ENCODE results near the gene DDX39B.
A peak's percentile ranks its signal among the peaks of the same experiment; 100 is the strongest.

Gene DDX39B

GRCh38 chr6:31569861-31570536, 28.2 kb upstream of the DDX39B start:
- H3K4me3 ChIP-seq (replicated peaks; ENCODE audit: insufficient read depth, low read length), result no peak overlapping the region
- H3K27me3 ChIP-seq (ENCODE audit: insufficient read depth, poor library complexity, severe bottlenecking), result no peaks in the 10 kb centered on the region
- no peak overlapping the region for H3K27ac ChIP-seq (replicated peaks)
- no peak for DNase-seq (ENCODE audit: low read depth in 1 of 2, low spot score in 1 of 2)
- no peak for TF ChIP-seq GABPA (IDR thresholded peaks at IDR 0.05; ENCODE audit: low read depth)
- no peak for TF ChIP-seq CTCF (IDR thresholded peaks at IDR 0.05; ENCODE audit: insufficient read depth, low read length)
- no peak for TF ChIP-seq POLR2AphosphoS5 (IDR thresholded peaks at IDR 0.05; ENCODE audit: low read depth)
- TF ChIP-seq SPI1 (IDR thresholded peaks at IDR 0.05; ENCODE audit: borderline replicate concordance, low read depth), result no peak
- TF ChIP-seq REST (IDR thresholded peaks at IDR 0.05; ENCODE audit: insufficient replicate concordance, low read depth), result no peak

- TF ChIP-seq POLR2AphosphoS5 (IDR thresholded peaks at IDR 0.05; ENCODE audit: low read depth) (no peak), SPI1 (IDR thresholded peaks at IDR 0.05; ENCODE audit: borderline replicate concordance, low read depth) (peak; percentile 64; the same call in 1 of the 2 replicates)
- peak in 1 of 2 experiments; percentile 66 for DNase-seq (ENCODE audit: low read depth in 1 of 2, low spot score in 1 of 2)
- Histone ChIP-seq H3K27ac (replicated peaks) (no peak overlapping the region), H3K4me3 (replicated peaks; ENCODE audit: insufficient read depth, low read length) (no peak overlapping the region), H3K27me3 (ENCODE audit: insufficient read depth, poor library complexity, severe bottlenecking) (no peaks in the 10 kb centered on the region)
Measured at GRCh38 chr6:31568537-31568961, 26.7 kb upstream of the DDX39B start.

DNA sequence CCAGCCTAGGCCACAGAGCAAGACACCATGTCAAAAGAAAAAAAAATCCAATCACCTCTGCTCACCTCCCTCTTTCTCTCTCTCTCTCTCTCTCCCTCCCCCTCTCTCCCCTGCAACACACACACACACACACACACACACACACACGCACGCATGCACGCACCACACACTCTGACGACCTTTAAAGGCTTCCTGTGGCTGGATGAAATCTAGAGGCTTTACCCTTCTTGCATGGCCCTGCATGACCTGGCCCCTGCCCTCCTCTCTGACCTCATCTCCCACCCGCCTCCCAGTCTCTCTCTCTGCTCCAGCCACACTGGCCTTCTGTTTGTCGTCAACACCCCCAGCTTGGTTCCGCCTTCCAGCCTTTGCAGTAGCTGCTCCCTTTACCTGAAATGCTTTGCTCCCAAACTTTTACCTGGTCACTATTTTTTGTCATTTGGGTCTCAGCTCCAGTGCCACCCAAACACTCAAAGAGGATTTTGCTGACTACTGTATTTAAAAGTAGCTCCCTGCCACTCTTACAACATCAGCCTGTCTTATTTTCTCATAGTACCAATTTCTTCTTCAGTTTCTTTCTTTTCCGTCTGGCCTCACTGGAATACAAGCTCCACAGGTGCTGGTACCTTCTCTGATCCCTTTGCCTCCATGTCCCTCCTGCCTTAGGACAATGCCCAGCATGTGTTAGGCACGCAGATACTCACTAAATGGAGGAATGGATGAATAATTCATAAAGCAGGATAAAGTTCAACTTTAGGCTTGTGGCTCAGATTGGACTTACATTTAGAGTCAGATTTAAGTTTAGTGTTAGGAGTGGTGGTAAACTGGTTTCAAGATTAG, 25.9 kb upstream of the DDX39B start:
- H3K27ac ChIP-seq (replicated peaks), result no peak overlapping the region

More for the DNA sequence above, 25.9 kb upstream of the DDX39B start:
- H3K27me3 ChIP-seq (ENCODE audit: insufficient read depth, poor library complexity, severe bottlenecking), result no peaks in the 10 kb centered on the region
- DNase-seq (ENCODE audit: low read depth in 1 of 2, low spot score in 1 of 2), result no peak
- no peak for TF ChIP-seq POLR2AphosphoS5 (IDR thresholded peaks at IDR 0.05; ENCODE audit: low read depth)
- TF ChIP-seq CTCF (IDR thresholded peaks at IDR 0.05; ENCODE audit: insufficient read depth, low read length), result no peak
- no peak for TF ChIP-seq REST (IDR thresholded peaks at IDR 0.05; ENCODE audit: insufficient replicate concordance, low read depth)
- TF ChIP-seq SPI1 (IDR thresholded peaks at IDR 0.05; ENCODE audit: borderline replicate concordance, low read depth), result no peak
- no peak for TF ChIP-seq GABPA (IDR thresholded peaks at IDR 0.05; ENCODE audit: low read depth)
- no peak overlapping the region for H3K4me3 ChIP-seq (replicated peaks; ENCODE audit: insufficient read depth, low read length)
